HepG2 (cell line): ENCODE measurements around the gene ZNF865. TPM values are rescaled to one million over a fixed set of nuclear protein-coding genes. Genes with fewer than 3 reads are reported as not detected.

Source experiments
- ATAC-seq: fragments of 200-7000 bp; cut with Tn5 transposase; 3 replicates; pipeline ENCODE4 v1.9.1; 2020; ENCODE audit warnings: mild to moderate bottlenecking, moderate library complexity
- BruUV-seq: library from RNA; stranded (reverse); fragments of 400-500 nt; replicated peaks from 2 replicates; lab custom pipeline; 2021; lab: Mats Ljungman, UMichigan
- CTCF ChIA-PET: fragments of 300-600 bp; formaldehyde crosslinking; extraction: SDS; loops from one replicate; lab custom pipeline; 2021; ENCODE audit warnings: low total read pairs, inconsistent platforms, low intra/inter-chr PET ratio; lab: Yijun Ruan, JAX
- POLR2A ChIA-PET: fragments of 350-600 bp; sonication (Branson Sonifier 250); formaldehyde crosslinking; loops from one replicate; lab custom pipeline; 2020; ENCODE audit warnings: antibody characterized with exemption, inconsistent platforms; lab: Yijun Ruan, JAX
- DNase-seq: peaks from one replicate; pipeline ENCODE4 v3.0.0-alpha.2; 2015; ENCODE audit warnings: low spot score
- FAIRE-seq: peaks from 3 replicates; lab custom pipeline; 2011; peaks lifted over from hg19 to GRCh38; lab: Jason Lieb, UNC
- H2AFZ ChIP-seq: one replicate; pipeline ENCODE4 v1.6.1; 2011; ENCODE audit warnings: low read length, inconsistent platforms
- H3K27ac ChIP-seq: fragments of 300-600 bp; 3 replicates; pipeline ENCODE4 v1.8.0; 2011; ENCODE audit warnings: mixed run types, mild to moderate bottlenecking, mixed read lengths, low read length, inconsistent platforms; ENCODE audit not compliant: insufficient read depth; ENCODE audit errors: extremely low read length
- H3K27me3 ChIP-seq, 2 experiments: fragments of 200-600 bp in 1 of 2; 2 replicates in 1 of 2; 3 replicates in 1 of 2; pipeline versions ENCODE4 v1.6.0 to v1.8.0; 2011; ENCODE audit warnings: low read length in 2 of 2, mild to moderate bottlenecking in 2 of 2, moderate library complexity in 2 of 2, inconsistent platforms in 1 of 2; ENCODE audit not compliant: insufficient read depth in 2 of 2, control insufficient read depth in 1 of 2
- H3K36me3 ChIP-seq, 2 experiments: fragments of 200-600 bp in 1 of 2; replicated peaks in 1 of 2; 2 replicates in 1 of 2; 3 replicates in 1 of 2; pipeline versions ENCODE4 v1.5.1 to v1.8.0; 2011; ENCODE audit warnings: low read length in 2 of 2, inconsistent platforms in 1 of 2; ENCODE audit not compliant: insufficient read depth in 2 of 2, control insufficient read depth in 1 of 2
- H3K4me1 ChIP-seq: 2 replicates; pipeline ENCODE4 v1.5.1; 2012; ENCODE audit warnings: low read length, inconsistent platforms; ENCODE audit not compliant: insufficient read depth
- H3K4me2 ChIP-seq: 2 replicates; pipeline ENCODE4 v1.6.0; 2011; ENCODE audit warnings: low read depth, low read length, inconsistent platforms
- H3K4me3 ChIP-seq, 3 experiments: fragments of 200-600 bp in 1 of 3; sonication (generic), shearing (Covaris generic) in 1 of 3; replicated peaks in 1 of 3; 2 replicates each; pipeline ENCODE4 v1.5.1; 2011 to 2016; ENCODE audit warnings: low read length in 3 of 3, inconsistent platforms in 2 of 3, low read depth in 2 of 3, mild to moderate bottlenecking in 2 of 3, control low read depth in 1 of 3, mixed read lengths in 1 of 3; ENCODE audit not compliant: insufficient read depth in 1 of 3
- H3K79me2 ChIP-seq: one replicate; pipeline ENCODE4 v1.6.1; 2011; ENCODE audit warnings: low read length, inconsistent platforms; ENCODE audit not compliant: insufficient read depth
- H3K9ac ChIP-seq: 2 replicates; pipeline ENCODE4 v1.6.0; 2011; ENCODE audit warnings: mild to moderate bottlenecking, low read depth, low read length, inconsistent platforms; ENCODE audit not compliant: insufficient read depth
- H3K9me3 ChIP-seq: 2 replicates; pipeline ENCODE4 v1.5.1; 2012; ENCODE audit warnings: mild to moderate bottlenecking, low read length
- H4K20me1 ChIP-seq: 2 replicates; pipeline ENCODE4 v1.6.0; 2011; ENCODE audit warnings: inconsistent platforms, mild to moderate bottlenecking, low read length, moderate library complexity; ENCODE audit not compliant: insufficient read depth
- FOXM1 ChIP-seq: sonication (generic); formaldehyde crosslinking; IDR thresholded peaks from 2 replicates; pipeline ENCODE4 v1.5.0; 2020; ENCODE audit warnings: missing genetic modification reagents
- HOMEZ ChIP-seq: IDR thresholded peaks from 2 replicates; pipeline ENCODE4 v1.6.1; 2016; ENCODE audit warnings: low read depth
- KDM2A ChIP-seq: sonication (generic); formaldehyde crosslinking; IDR thresholded peaks from 2 replicates; pipeline ENCODE4 v1.4.0; 2020; ENCODE audit warnings: low read depth, missing genetic modification reagents, borderline replicate concordance
- NR2F2 ChIP-seq: IDR thresholded peaks from 2 replicates; pipeline ENCODE4 v1.6.1; 2012; ENCODE audit warnings: low read depth, inconsistent platforms, borderline replicate concordance
- RBAK ChIP-seq: sonication (generic); formaldehyde crosslinking; IDR thresholded peaks from 2 replicates; pipeline ENCODE4 v1.5.1; 2020; ENCODE audit warnings: mild to moderate bottlenecking, missing genetic modification reagents
- RFX5 ChIP-seq: IDR thresholded peaks from 2 replicates; pipeline ENCODE4 v1.6.1; 2011; ENCODE audit warnings: low read depth, low read length, improper control_type of control experiment
- ZMAT3 ChIP-seq: sonication (generic); formaldehyde crosslinking; conservative IDR thresholded peaks from 2 replicates; pipeline ENCODE4 v1.7.0; 2021; ENCODE audit warnings: missing genetic modification reagents
- ZMYM2 ChIP-seq: sonication (generic); formaldehyde crosslinking; IDR thresholded peaks from 2 replicates; pipeline ENCODE4 v1.8.0; 2022; ENCODE audit warnings: mild to moderate bottlenecking, missing genetic modification reagents
- ZNF142 ChIP-seq: sonication (generic); formaldehyde crosslinking; IDR thresholded peaks from 2 replicates; pipeline ENCODE4 v1.4.0; 2020; ENCODE audit warnings: missing genetic modification reagents
- ZNF160 ChIP-seq: sonication (generic); formaldehyde crosslinking; IDR thresholded peaks from 2 replicates; pipeline ENCODE4 v1.8.0; 2022; ENCODE audit warnings: mild to moderate bottlenecking, inconsistent platforms, missing genetic modification reagents
- ZNF3 ChIP-seq: IDR thresholded peaks from 2 replicates; pipeline ENCODE4 v1.7.0; 2017; ENCODE audit warnings: inconsistent platforms
- ZNF331 ChIP-seq: sonication (generic); formaldehyde crosslinking; IDR thresholded peaks from 2 replicates; pipeline ENCODE4 v1.4.0; 2020; ENCODE audit warnings: missing genetic modification reagents
- ZNF354B ChIP-seq: sonication (generic); formaldehyde crosslinking; IDR thresholded peaks from 2 replicates; pipeline ENCODE4 v1.8.0; 2022; ENCODE audit warnings: mild to moderate bottlenecking, missing genetic modification reagents
- ZNF580 ChIP-seq: IDR thresholded peaks from 2 replicates; pipeline ENCODE4 v1.6.1; 2016; ENCODE audit warnings: low read depth, borderline replicate concordance
- ZNF598 ChIP-seq: sonication (generic); formaldehyde crosslinking; IDR thresholded peaks from 2 replicates; pipeline ENCODE4 v1.5.1; 2020; ENCODE audit warnings: mild to moderate bottlenecking, missing genetic modification reagents, borderline replicate concordance
- ZNF75D ChIP-seq: sonication (generic); formaldehyde crosslinking; IDR thresholded peaks from 2 replicates; pipeline ENCODE4 v1.8.1; 2023; ENCODE audit warnings: missing genetic modification reagents, mild to moderate bottlenecking, borderline replicate concordance
- ZNF839 ChIP-seq: sonication (generic); formaldehyde crosslinking; IDR thresholded peaks from 2 replicates; pipeline ENCODE4 v1.4.0; 2020; ENCODE audit warnings: missing genetic modification reagents, mild to moderate bottlenecking, borderline replicate concordance
- WGBS: methylation state at CpG from one replicate; pipeline ENCODE4 v1.1.6; 2017; ENCODE audit warnings: low lambda C conversion rate; 5-methylcytosine and 5-hydroxymethylcytosine counted together
- in situ Hi-C: cut with HindIII; loops from 2 replicates; pipeline ENCODE4 v1.10.0; 2017; ENCODE audit warnings: low pct_unique_long_range_greater_than_20kb; ENCODE audit not compliant: extremely low pct_ligation_motif_present
- intact Hi-C: fragments of 100-400 bp; cut with micrococcal nuclease; formaldehyde crosslinking; loops from one replicate; pipeline ENCODE4 v1.10.0; 2022; ENCODE audit not compliant: unreplicated experiment
- polyA plus RNA-seq, 8 experiments: library from polyadenylated mRNA; depleted of rRNA in 3 of 8; stranded (reverse) in 7 of 8; unstranded in 1 of 8; fragments of >200 nt; fragmentation: Illumina TruSeq in 4 of 8; extraction: Trizol in 4 of 8; gene quantifications; 2 replicates each; pipeline versions ENCODE4 v1.2.1 to v1.2.3, GENCODE V29; 2011 to 2016; ENCODE audit warnings: low read depth in 4 of 8, missing spikeins in 1 of 8, mixed read lengths in 1 of 8; ENCODE audit not compliant: insufficient read depth in 1 of 8
- total RNA-seq, 5 experiments: library from RNA; depleted of rRNA; stranded (reverse); fragments of >200 nt; fragmentation: Illumina TruSeq; extraction: Trizol; gene quantifications; 2 replicates each; pipeline ENCODE4 v1.2.3, GENCODE V29; 2016; ENCODE audit warnings: low read depth in 1 of 5

The ZNF865 gene
- total and polyA plus RNA-seq, 2 of the 13 experiments (the other 11 are each of a cell fraction or from before 2014, with no cell fraction given), result 0.93 to 1.0 TPM

- POLR2A ChIA-PET, result interaction anchor here (0.5 to 1.9 kb wide), 5 partner anchors 9 to 166 kb away, joined by 3 to 19 read pairs (median 8); partner anchors contain the start of genes U2AF2, ZNF628 and ZNF784
- no peaks in the 10 kb centered on the region for H3K9me3 ChIP-seq
- FAIRE-seq (no peak), DNase-seq (no peak), ATAC-seq (peak; percentile 20)
- in situ Hi-C loops, result no loop called here
- peaks cover 0 to 10% of the 10 kb centered on the region in 2 experiments; a peak in 2 of 5 replicates for H3K36me3 ChIP-seq
- peak overlapping the region; percentile 96 for H3K4me2 ChIP-seq
- intact Hi-C loops, result no loop called here
- peak overlapping the region; percentile 84 for H3K9ac ChIP-seq
- peak overlapping the region; percentile 79 for H3K27ac ChIP-seq
- H3K4me1 ChIP-seq, result peaks cover 55% of the 10 kb centered on the region
- 3% methylated on average over 16 of the region's 65 CpGs for WGBS
- H3K79me2 ChIP-seq, result peaks cover 39% of the 10 kb centered on the region
- no peaks in the 10 kb centered on the region; a peak in 1 of 5 replicates for H3K27me3 ChIP-seq
- CTCF ChIA-PET, result interaction anchor here (1.7 kb wide), 1 partner anchor 11 kb away, joined by 4 read pairs; no protein-coding TSS in a partner anchor
- H3K4me3 ChIP-seq, result peak overlapping the region; percentile 92 to 96 (median 92)
- no peak overlapping the region for H2AFZ ChIP-seq
- BruUV-seq, result no TSS peak
- H4K20me1 ChIP-seq, result no peaks in the 10 kb centered on the region
- TF ChIP-seq NR2F2 (no peak), ZNF142 (peak; percentile 57; the same call in 1 of the 2 replicates), RBAK (CRISPR knock-in tag) (no peak), RFX5 (no peak), FOXM1 (CRISPR knock-in tag) (no peak), ZNF839 (CRISPR knock-in tag) (no peak), HOMEZ (CRISPR knock-in tag) (no peak), ZNF331 (no peak), ZNF160 (no peak), ZMYM2 (CRISPR knock-in tag) (no peak), ZNF75D (CRISPR knock-in tag) (no peak), ZNF598 (CRISPR knock-in tag) (no peak), ZMAT3 (CRISPR knock-in tag) (no peak), ZNF3 (CRISPR knock-in tag) (no peak), ZNF354B (CRISPR knock-in tag) (no peak), KDM2A (CRISPR knock-in tag) (peak; percentile 56), ZNF580 (CRISPR knock-in tag) (no peak)
Measured at GRCh38 chr19:55642153-55643002, 36.9 kb downstream of the ZNF865 start.
